Measurements from ENCODE around the gene GOLGA1. TPM values are rescaled to one million over a fixed set of nuclear protein-coding genes. Genes with fewer than 3 reads are reported as not detected.
A peak's percentile ranks its signal among the peaks of the same experiment; 100 is the strongest.

The GOLGA1 gene
- total and polyA plus RNA-seq, 2 of the 13 experiments (the other 11 are each of a cell fraction or from before 2014, with no cell fraction given), result 12.7 to 15.9 TPM

- TF ChIP-seq, protein P1, sequence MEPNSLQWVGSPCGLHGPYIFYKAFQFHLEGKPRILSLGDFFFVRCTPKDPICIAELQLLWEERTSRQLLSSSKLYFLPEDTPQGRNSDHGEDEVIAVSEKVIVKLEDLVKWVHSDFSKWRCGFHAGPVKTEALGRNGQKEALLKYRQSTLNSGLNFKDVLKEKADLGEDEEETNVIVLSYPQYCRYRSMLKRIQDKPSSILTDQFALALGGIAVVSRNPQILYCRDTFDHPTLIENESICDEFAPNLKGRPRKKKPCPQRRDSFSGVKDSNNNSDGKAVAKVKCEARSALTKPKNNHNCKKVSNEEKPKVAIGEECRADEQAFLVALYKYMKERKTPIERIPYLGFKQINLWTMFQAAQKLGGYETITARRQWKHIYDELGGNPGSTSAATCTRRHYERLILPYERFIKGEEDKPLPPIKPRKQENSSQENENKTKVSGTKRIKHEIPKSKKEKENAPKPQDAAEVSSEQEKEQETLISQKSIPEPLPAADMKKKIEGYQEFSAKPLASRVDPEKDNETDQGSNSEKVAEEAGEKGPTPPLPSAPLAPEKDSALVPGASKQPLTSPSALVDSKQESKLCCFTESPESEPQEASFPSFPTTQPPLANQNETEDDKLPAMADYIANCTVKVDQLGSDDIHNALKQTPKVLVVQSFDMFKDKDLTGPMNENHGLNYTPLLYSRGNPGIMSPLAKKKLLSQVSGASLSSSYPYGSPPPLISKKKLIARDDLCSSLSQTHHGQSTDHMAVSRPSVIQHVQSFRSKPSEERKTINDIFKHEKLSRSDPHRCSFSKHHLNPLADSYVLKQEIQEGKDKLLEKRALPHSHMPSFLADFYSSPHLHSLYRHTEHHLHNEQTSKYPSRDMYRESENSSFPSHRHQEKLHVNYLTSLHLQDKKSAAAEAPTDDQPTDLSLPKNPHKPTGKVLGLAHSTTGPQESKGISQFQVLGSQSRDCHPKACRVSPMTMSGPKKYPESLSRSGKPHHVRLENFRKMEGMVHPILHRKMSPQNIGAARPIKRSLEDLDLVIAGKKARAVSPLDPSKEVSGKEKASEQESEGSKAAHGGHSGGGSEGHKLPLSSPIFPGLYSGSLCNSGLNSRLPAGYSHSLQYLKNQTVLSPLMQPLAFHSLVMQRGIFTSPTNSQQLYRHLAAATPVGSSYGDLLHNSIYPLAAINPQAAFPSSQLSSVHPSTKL (CRISPR knock-in tag; IDR thresholded peaks at IDR 0.05), result peak; percentile 26; the same call in 1 of the 2 replicates
- TF ChIP-seq, protein P2, sequence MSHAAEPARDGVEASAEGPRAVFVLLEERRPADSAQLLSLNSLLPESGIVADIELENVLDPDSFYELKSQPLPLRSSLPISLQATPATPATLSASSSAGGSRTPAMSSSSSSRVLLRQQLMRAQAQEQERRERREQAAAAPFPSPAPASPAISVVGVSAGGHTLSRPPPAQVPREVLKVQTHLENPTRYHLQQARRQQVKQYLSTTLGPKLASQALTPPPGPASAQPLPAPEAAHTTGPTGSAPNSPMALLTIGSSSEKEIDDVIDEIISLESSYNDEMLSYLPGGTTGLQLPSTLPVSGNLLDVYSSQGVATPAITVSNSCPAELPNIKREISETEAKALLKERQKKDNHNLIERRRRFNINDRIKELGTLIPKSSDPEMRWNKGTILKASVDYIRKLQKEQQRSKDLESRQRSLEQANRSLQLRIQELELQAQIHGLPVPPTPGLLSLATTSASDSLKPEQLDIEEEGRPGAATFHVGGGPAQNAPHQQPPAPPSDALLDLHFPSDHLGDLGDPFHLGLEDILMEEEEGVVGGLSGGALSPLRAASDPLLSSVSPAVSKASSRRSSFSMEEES (CRISPR knock-in tag; IDR thresholded peaks at IDR 0.05), result 0 out of 2 replicates have a peak, but pooled peaks have one; percentile 34
- peak; percentile 100 for TF ChIP-seq ZNF430 (CRISPR knock-in tag; IDR thresholded peaks at IDR 0.05)
- TF ChIP-seq ARNTL (CRISPR knock-in tag; IDR thresholded peaks at IDR 0.05), result peak; percentile 50; the same call in 1 of the 2 replicates
- peak; percentile 31; the same call in 1 of the 2 replicates for TF ChIP-seq ZFX (CRISPR knock-in tag; IDR thresholded peaks at IDR 0.05; ENCODE audit: low read depth)
Measured at GRCh38 chr9:124846467-124846866, 94.4 kb downstream of the GOLGA1 start (continued).

DNA sequence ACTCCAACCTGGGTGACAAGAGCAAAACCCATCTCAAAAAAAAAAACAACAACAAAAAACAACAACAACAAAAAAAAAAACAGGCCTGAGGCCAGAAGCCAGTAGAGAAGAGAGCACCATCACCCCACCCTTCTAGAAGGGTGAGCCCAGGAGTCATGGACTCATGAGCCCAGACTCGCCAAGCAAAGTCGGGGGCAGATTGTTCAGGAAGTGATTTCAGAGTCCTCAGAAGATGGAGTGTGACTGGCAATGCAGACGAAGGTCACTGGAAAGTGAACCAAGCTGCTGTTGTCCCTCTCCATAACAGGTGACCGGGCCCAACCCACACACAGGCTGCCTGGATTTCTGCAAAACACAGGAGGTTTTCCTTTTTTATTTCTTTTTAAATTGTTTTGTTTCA is 96.6 kb downstream of the GOLGA1 start:
- 0 out of 2 replicates have a peak overlapping the region, but pooled peaks have one; percentile 12 for H3K4me2 ChIP-seq (ENCODE audit: low read depth, low read length)
- H3K79me2 ChIP-seq (ENCODE audit: insufficient read depth, low read length), result no peaks in the 10 kb centered on the region
- FAIRE-seq, result no peak
- 17% methylated on average over 3 of the region's 4 CpGs for WGBS (ENCODE audit: low lambda C conversion rate)
- H3K9me3 ChIP-seq (ENCODE audit: low read length), result no peaks in the 10 kb centered on the region
- no TSS peak for BruUV-seq (replicated peaks)
- H2AFZ ChIP-seq (ENCODE audit: low read length), result no peak overlapping the region
- POLR2A ChIA-PET, result no interaction called here
- no peaks in the 10 kb centered on the region; a peak in 2 of 5 replicates for H3K27me3 ChIP-seq (ENCODE audit: control insufficient read depth in 1 of 2, insufficient read depth in 2 of 2, low read length in 2 of 2)
- CTCF ChIA-PET (ENCODE audit: low intra/inter-chr PET ratio, low total read pairs), result no interaction called here
- TF ChIP-seq ZNF354B (CRISPR knock-in tag; IDR thresholded peaks at IDR 0.05), result no peak
- TF ChIP-seq, protein P3, sequence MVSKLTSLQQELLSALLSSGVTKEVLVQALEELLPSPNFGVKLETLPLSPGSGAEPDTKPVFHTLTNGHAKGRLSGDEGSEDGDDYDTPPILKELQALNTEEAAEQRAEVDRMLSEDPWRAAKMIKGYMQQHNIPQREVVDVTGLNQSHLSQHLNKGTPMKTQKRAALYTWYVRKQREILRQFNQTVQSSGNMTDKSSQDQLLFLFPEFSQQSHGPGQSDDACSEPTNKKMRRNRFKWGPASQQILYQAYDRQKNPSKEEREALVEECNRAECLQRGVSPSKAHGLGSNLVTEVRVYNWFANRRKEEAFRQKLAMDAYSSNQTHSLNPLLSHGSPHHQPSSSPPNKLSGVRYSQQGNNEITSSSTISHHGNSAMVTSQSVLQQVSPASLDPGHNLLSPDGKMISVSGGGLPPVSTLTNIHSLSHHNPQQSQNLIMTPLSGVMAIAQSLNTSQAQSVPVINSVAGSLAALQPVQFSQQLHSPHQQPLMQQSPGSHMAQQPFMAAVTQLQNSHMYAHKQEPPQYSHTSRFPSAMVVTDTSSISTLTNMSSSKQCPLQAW (CRISPR knock-in tag; IDR thresholded peaks at IDR 0.05), result no peak
- no peaks in the 10 kb centered on the region for H4K20me1 ChIP-seq (ENCODE audit: insufficient read depth, low read length)
- H3K36me3 ChIP-seq (replicated peaks in 1 of 2; ENCODE audit: control insufficient read depth in 1 of 2, insufficient read depth in 2 of 2, low read length in 2 of 2), result no peaks in the 10 kb centered on the region
- in situ Hi-C loops (cut with HindIII; ENCODE audit: extremely low pct_ligation_motif_present, low pct_unique_long_range_greater_than_20kb), result loop anchor here (10.0 kb wide), 1 partner anchor 49 kb away; no protein-coding TSS in a partner anchor
- DNase-seq (ENCODE audit: low spot score), result no peak
- peaks cover 59% of the 10 kb centered on the region for H3K4me1 ChIP-seq (ENCODE audit: insufficient read depth, low read length)
- H3K9ac ChIP-seq (ENCODE audit: insufficient read depth, low read depth, low read length), result no peak overlapping the region
- no peak for ATAC-seq
- intact Hi-C loops (cut with micrococcal nuclease; ENCODE audit: unreplicated experiment), result no loop called here
- no peak overlapping the region for H3K4me3 ChIP-seq (replicated peaks in 1 of 3; ENCODE audit: insufficient read depth in 1 of 3, low read depth in 2 of 3, low read length in 3 of 3)
- H3K27ac ChIP-seq (ENCODE audit: extremely low read length, insufficient read depth, low read length), result no peak overlapping the region

Data from HepG2 (cell line).